ENCODE data around the gene CTDNEP1. TPM values are rescaled to one million over a fixed set of nuclear protein-coding genes. Genes with fewer than 3 reads are reported as not detected.

Gene CTDNEP1
- total and polyA plus RNA-seq, 2 donors (not counting 3 experiments of a cell fraction or from before 2014, with no cell fraction given), result 130 to 143 TPM

- no peak for FAIRE-seq
- BruUV-seq (replicated peaks), result no TSS peak
- H3K79me2 ChIP-seq (ENCODE audit: control insufficient read depth, insufficient read depth, low read length), result peaks cover 18% of the 10 kb centered on the region
These were observed 37.6 kb downstream of the CTDNEP1 start for GRCh38 chr17:7213895-7214299.

More at GRCh38 chr17:7213895-7214299, 37.6 kb downstream of the CTDNEP1 start:
- CTCF ChIA-PET, result interaction anchor here (0.7 to 2.8 kb wide), 6 partner anchors 25 to 168 kb away, joined by 3 to 16 read pairs (median 4); partner anchors contain the start of gene PHF23
- H3K36me3 ChIP-seq (ENCODE audit: control insufficient read depth in 2 of 2, extremely low read depth in 1 of 2, insufficient read depth in 2 of 2, low read length in 2 of 2), result no peaks in the 10 kb centered on the region
- no peaks in the 10 kb centered on the region for H3K27me3 ChIP-seq (ENCODE audit: control insufficient read depth in 2 of 2, insufficient read depth in 2 of 2, low read length in 2 of 2)
- no peak overlapping the region for H3K9ac ChIP-seq (replicated peaks; ENCODE audit: extremely low read depth, insufficient read depth, low read length)
- DNase-seq (ENCODE audit: low read depth, low spot score), result peak; percentile 82
- no peaks in the 10 kb centered on the region for H3K9me3 ChIP-seq (replicated peaks; ENCODE audit: control insufficient read depth, insufficient read depth, low read length)
- dilution Hi-C loops (cut with MboI; ENCODE audit: extremely low pct_ligation_motif_present, low sequenced_read_pairs), result no loop called here
- intact Hi-C loops (cut with micrococcal nuclease), result loop anchor here (1.0 to 2.0 kb wide), 3 partner anchors 9 to 93 kb away; partner anchors contain the start of genes EIF5A and ELP5
- TF ChIP-seq CTCF (IDR thresholded peaks at IDR 0.05; ENCODE audit: extremely low read depth in 1 of 2, insufficient read depth in 1 of 2, low read depth in 1 of 2, low read length in 2 of 2) (peak; percentile 62 to 75), JUN (IDR thresholded peaks at IDR 0.05; ENCODE audit: borderline replicate concordance, insufficient read depth, insufficient read length, low read depth) (no peak)
- H4K20me1 ChIP-seq (replicated peaks; ENCODE audit: control insufficient read depth, extremely low read depth, insufficient read depth, low read length), result no peaks in the 10 kb centered on the region
- H3K4me3 ChIP-seq (replicated peaks in 1 of 3; ENCODE audit: insufficient read depth in 1 of 3, low read depth in 1 of 3, low read length in 3 of 3), result peak overlapping the region in 2 of 3 experiments; percentile 43 to 44
- peaks cover 29% of the 10 kb centered on the region for H3K4me1 ChIP-seq (ENCODE audit: control insufficient read depth, extremely low read depth, insufficient read depth, low read length)
- peak overlapping the region; percentile 63 for H3K27ac ChIP-seq (ENCODE audit: insufficient read depth, low read depth, low read length)
- POLR2A ChIA-PET, result no interaction called here
- no peak overlapping the region for H2AFZ ChIP-seq (ENCODE audit: low read depth, low read length)
- H3K9me1 ChIP-seq (replicated peaks; ENCODE audit: control insufficient read depth, extremely low read depth, insufficient read depth, low read length), result no peaks in the 10 kb centered on the region
- peak overlapping the region; percentile 58 for H3K4me2 ChIP-seq (ENCODE audit: insufficient read depth, low read length)

Data from endothelial cell of umbilical vein (primary cell).